ENCODE data around the gene CRHR2. TPM values are rescaled to one million over a fixed set of nuclear protein-coding genes. Genes with fewer than 3 reads are reported as not detected.

The CRHR2 gene
- total and polyA plus RNA-seq, 2 of the 13 experiments (the other 11 are each of a cell fraction or from before 2014, with no cell fraction given), result not detected

GRCh38 chr7:30662431-30662939 lies 19.8 kb downstream of the CRHR2 start (continued):
- TF ChIP-seq HINFP (CRISPR knock-in tag; IDR thresholded peaks at IDR 0.05; ENCODE audit: low read depth) (no peak), ZBTB25 (CRISPR knock-in tag; IDR thresholded peaks at IDR 0.05) (no peak), MED8 (CRISPR knock-in tag; IDR thresholded peaks at IDR 0.05; ENCODE audit: insufficient replicate concordance) (no peak), TARDBP (CRISPR knock-in tag; IDR thresholded peaks at IDR 0.05) (no peak), DDIT3 (CRISPR knock-in tag; IDR thresholded peaks at IDR 0.05) (no peak)

- ATAC-seq, result no peak
- ChIA-PET POLR2A (no interaction called here), CTCF (ENCODE audit: low intra/inter-chr PET ratio, low total read pairs) (no interaction called here)
- Histone ChIP-seq H3K9me3 (ENCODE audit: low read length) (no peaks in the 10 kb centered on the region), H3K27me3 (ENCODE audit: control insufficient read depth in 1 of 2, insufficient read depth in 2 of 2, low read length in 2 of 2) (peaks cover 0 to 8% of the 10 kb centered on the region in 2 experiments; a peak in 1 of 5 replicates), H3K4me2 (ENCODE audit: low read depth, low read length) (no peak overlapping the region), H3K9ac (ENCODE audit: insufficient read depth, low read depth, low read length) (no peak overlapping the region), H3K36me3 (replicated peaks in 1 of 2; ENCODE audit: control insufficient read depth in 1 of 2, insufficient read depth in 2 of 2, low read length in 2 of 2) (no peaks in the 10 kb centered on the region), H3K4me3 (replicated peaks in 1 of 3; ENCODE audit: insufficient read depth in 1 of 3, low read depth in 2 of 3, low read length in 3 of 3) (no peak overlapping the region), H3K79me2 (ENCODE audit: insufficient read depth, low read length) (no peaks in the 10 kb centered on the region), H2AFZ (ENCODE audit: low read length) (no peak overlapping the region), H3K27ac (ENCODE audit: extremely low read length, insufficient read depth, low read length) (no peak overlapping the region), H4K20me1 (ENCODE audit: insufficient read depth, low read length) (no peaks in the 10 kb centered on the region), H3K4me1 (ENCODE audit: insufficient read depth, low read length) (no peaks in the 10 kb centered on the region)
- no peak for FAIRE-seq
- no TSS peak for BruUV-seq (replicated peaks)
- in situ Hi-C loops (cut with HindIII; ENCODE audit: extremely low pct_ligation_motif_present, low pct_unique_long_range_greater_than_20kb) (no loop called here), intact Hi-C loops (cut with micrococcal nuclease; ENCODE audit: unreplicated experiment) (no loop called here)
- 27% methylated on average over 6 of the region's 6 CpGs for WGBS (ENCODE audit: low lambda C conversion rate)
- no peak for DNase-seq (ENCODE audit: low spot score)
- no peak for TF ChIP-seq HNRNPK (IDR thresholded peaks at IDR 0.05; ENCODE audit: low read depth, low read length, poor library complexity, severe bottlenecking)
- no peak for TF ChIP-seq ZNF746 (CRISPR knock-in tag; IDR thresholded peaks at IDR 0.05)
- no peak for TF ChIP-seq KDM3A (CRISPR knock-in tag; IDR thresholded peaks at IDR 0.05; ENCODE audit: low read depth)
- no peak for TF ChIP-seq THYN1 (CRISPR knock-in tag; IDR thresholded peaks at IDR 0.05; ENCODE audit: borderline replicate concordance, low read depth)
- TF ChIP-seq SP140L (CRISPR knock-in tag; IDR thresholded peaks at IDR 0.05; ENCODE audit: borderline replicate concordance), result no peak
- TF ChIP-seq PPARG (CRISPR knock-in tag; conservative IDR thresholded peaks at IDR 0.05), result no peak
- TF ChIP-seq KLF13 (CRISPR knock-in tag; IDR thresholded peaks at IDR 0.05), result no peak
- no peak for TF ChIP-seq MIER3 (CRISPR knock-in tag; IDR thresholded peaks at IDR 0.05; ENCODE audit: borderline replicate concordance)
- no peak for TF ChIP-seq ZNF614 (CRISPR knock-in tag; IDR thresholded peaks at IDR 0.05; ENCODE audit: borderline replicate concordance)
- no peak for TF ChIP-seq GPN1 (CRISPR knock-in tag; IDR thresholded peaks at IDR 0.05; ENCODE audit: borderline replicate concordance)
- TF ChIP-seq ZBED4 (CRISPR knock-in tag; IDR thresholded peaks at IDR 0.05; ENCODE audit: borderline replicate concordance), result no peak
- TF ChIP-seq FOSL2 (CRISPR knock-in tag; IDR thresholded peaks at IDR 0.05), result no peak
Measured at GRCh38 chr7:30661926-30662325, 20.3 kb downstream of the CRHR2 start.
